ENCODE results near the gene FAM174B.

Gene FAM174B

DNA sequence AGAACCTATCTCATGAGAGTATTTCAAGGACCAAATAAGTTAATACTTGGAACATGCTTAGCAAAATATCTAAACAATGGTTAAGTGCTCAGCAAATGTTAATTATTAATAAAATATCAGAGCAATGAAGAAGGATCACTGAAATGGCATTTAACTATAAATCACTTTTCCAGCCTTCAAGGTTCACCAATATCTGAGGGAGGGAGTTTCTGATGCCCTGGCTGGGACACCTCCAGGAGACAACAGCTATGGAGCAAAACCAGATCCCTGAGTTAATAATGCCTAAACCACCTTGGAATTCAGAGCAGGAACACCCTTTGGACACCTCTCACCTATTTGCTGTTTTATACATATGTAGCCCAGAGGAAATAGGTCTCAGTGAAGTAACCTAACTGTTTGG, 6.4 kb upstream of the FAM174B start:
- Histone ChIP-seq H3K9ac (ENCODE audit: low read length) (no peak overlapping the region), H4K20me1 (ENCODE audit: insufficient read depth, low read length) (no peaks in the 10 kb centered on the region), H3F3A (ENCODE audit: insufficient read depth, low read length) (peaks cover 13% of the 10 kb centered on the region), H3K9me3 (replicated peaks; ENCODE audit: insufficient read depth, low read length) (no peaks in the 10 kb centered on the region), H2AFZ (ENCODE audit: low read length) (no peak overlapping the region), H3K4me2 (ENCODE audit: low read depth, low read length) (no peak overlapping the region), H3K9me2 (replicated peaks; ENCODE audit: insufficient read depth, low read length) (no peaks in the 10 kb centered on the region), H3K36me3 (replicated peaks; ENCODE audit: insufficient read depth, low read length) (no peaks in the 10 kb centered on the region), H3K4me1 (ENCODE audit: low read length) (peaks cover 36% of the 10 kb centered on the region), H3K27ac (ENCODE audit: low read length) (no peak overlapping the region), H3K79me2 (ENCODE audit: low read length) (no peaks in the 10 kb centered on the region), H3K27me3 (replicated peaks; ENCODE audit: insufficient read depth, low read length) (no peaks in the 10 kb centered on the region), H3K4me3 (ENCODE audit: low read length) (no peak overlapping the region)
- TF ChIP-seq, protein P1, sequence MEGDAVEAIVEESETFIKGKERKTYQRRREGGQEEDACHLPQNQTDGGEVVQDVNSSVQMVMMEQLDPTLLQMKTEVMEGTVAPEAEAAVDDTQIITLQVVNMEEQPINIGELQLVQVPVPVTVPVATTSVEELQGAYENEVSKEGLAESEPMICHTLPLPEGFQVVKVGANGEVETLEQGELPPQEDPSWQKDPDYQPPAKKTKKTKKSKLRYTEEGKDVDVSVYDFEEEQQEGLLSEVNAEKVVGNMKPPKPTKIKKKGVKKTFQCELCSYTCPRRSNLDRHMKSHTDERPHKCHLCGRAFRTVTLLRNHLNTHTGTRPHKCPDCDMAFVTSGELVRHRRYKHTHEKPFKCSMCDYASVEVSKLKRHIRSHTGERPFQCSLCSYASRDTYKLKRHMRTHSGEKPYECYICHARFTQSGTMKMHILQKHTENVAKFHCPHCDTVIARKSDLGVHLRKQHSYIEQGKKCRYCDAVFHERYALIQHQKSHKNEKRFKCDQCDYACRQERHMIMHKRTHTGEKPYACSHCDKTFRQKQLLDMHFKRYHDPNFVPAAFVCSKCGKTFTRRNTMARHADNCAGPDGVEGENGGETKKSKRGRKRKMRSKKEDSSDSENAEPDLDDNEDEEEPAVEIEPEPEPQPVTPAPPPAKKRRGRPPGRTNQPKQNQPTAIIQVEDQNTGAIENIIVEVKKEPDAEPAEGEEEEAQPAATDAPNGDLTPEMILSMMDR (IDR thresholded peaks at IDR 0.05; ENCODE audit: low read length), result no peak
- TF ChIP-seq EZH2 (optimal IDR thresholded peaks at IDR 0.05; ENCODE audit: low read depth, low read length) (no peak), EZH2phosphoT487 (IDR thresholded peaks at IDR 0.05; ENCODE audit: low read length) (no peak)
- DNase-seq, result no peak

DNA sequence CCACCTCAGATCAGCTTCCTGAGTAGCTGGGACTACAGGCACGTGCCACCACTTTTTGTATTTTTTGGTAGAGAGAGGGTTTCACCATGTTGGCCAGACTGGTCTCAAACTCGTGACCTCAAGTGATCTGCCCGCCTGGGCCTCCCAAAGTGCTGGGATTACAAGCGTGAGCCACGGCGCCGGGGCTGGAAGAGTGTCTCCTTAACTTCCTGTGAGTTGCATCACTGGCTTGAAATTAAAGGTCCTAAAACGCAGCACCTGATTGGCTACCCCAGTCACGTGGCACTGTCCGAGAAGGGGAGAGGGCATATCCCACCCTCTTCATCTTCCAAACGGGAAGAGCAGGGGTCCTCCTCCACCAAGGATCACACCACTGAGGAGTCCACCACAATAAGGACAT, 5.5 kb upstream of the FAM174B start:
- Histone ChIP-seq H3K36me3 (replicated peaks; ENCODE audit: insufficient read depth, low read length) (no peaks in the 10 kb centered on the region), H3K27ac (ENCODE audit: low read length) (no peak overlapping the region), H2AFZ (ENCODE audit: low read length) (no peak overlapping the region), H3K4me3 (ENCODE audit: low read length) (no peak overlapping the region), H3K4me1 (ENCODE audit: low read length) (peaks cover 33% of the 10 kb centered on the region), H3K9ac (ENCODE audit: low read length) (no peak overlapping the region), H4K20me1 (ENCODE audit: insufficient read depth, low read length) (no peaks in the 10 kb centered on the region), H3F3A (ENCODE audit: insufficient read depth, low read length) (peaks cover 13% of the 10 kb centered on the region), H3K79me2 (ENCODE audit: low read length) (no peaks in the 10 kb centered on the region), H3K27me3 (replicated peaks; ENCODE audit: insufficient read depth, low read length) (no peaks in the 10 kb centered on the region), H3K9me2 (replicated peaks; ENCODE audit: insufficient read depth, low read length) (no peaks in the 10 kb centered on the region), H3K9me3 (replicated peaks; ENCODE audit: insufficient read depth, low read length) (no peaks in the 10 kb centered on the region), H3K4me2 (ENCODE audit: low read depth, low read length) (no peak overlapping the region)
- TF ChIP-seq EZH2phosphoT487 (IDR thresholded peaks at IDR 0.05; ENCODE audit: low read length), result no peak
- TF ChIP-seq, protein P1 (IDR thresholded peaks at IDR 0.05; ENCODE audit: low read length), result no peak
- DNase-seq, result no peak

GRCh38 chr15:92657486-92657885, 1.9 kb upstream of the FAM174B start:
- Histone ChIP-seq H3K27me3 (replicated peaks; ENCODE audit: insufficient read depth, low read length) (no peaks in the 10 kb centered on the region), H3K9ac (ENCODE audit: low read length) (no peak overlapping the region), H3K4me3 (ENCODE audit: low read length) (no peak overlapping the region), H3K27ac (ENCODE audit: low read length) (no peak overlapping the region), H3K9me2 (replicated peaks; ENCODE audit: insufficient read depth, low read length) (no peaks in the 10 kb centered on the region), H3K36me3 (replicated peaks; ENCODE audit: insufficient read depth, low read length) (no peaks in the 10 kb centered on the region), H4K20me1 (ENCODE audit: insufficient read depth, low read length) (no peaks in the 10 kb centered on the region), H3K4me1 (ENCODE audit: low read length) (peaks cover 18% of the 10 kb centered on the region; the same call in 1 of the 2 replicates), H3K9me3 (replicated peaks; ENCODE audit: insufficient read depth, low read length) (no peaks in the 10 kb centered on the region), H2AFZ (ENCODE audit: low read length) (no peak overlapping the region), H3K4me2 (ENCODE audit: low read depth, low read length) (no peak overlapping the region), H3K79me2 (ENCODE audit: low read length) (peaks cover 27% of the 10 kb centered on the region), H3F3A (ENCODE audit: insufficient read depth, low read length) (peaks cover 7% of the 10 kb centered on the region; the same call in 1 of the 2 replicates)
- no peak for TF ChIP-seq EZH2phosphoT487 (IDR thresholded peaks at IDR 0.05; ENCODE audit: low read length)
- TF ChIP-seq EZH2 (optimal IDR thresholded peaks at IDR 0.05; ENCODE audit: low read depth, low read length), result no peak
- TF ChIP-seq, protein P1 (IDR thresholded peaks at IDR 0.05; ENCODE audit: low read length), result no peak
- no peak for DNase-seq

Measured in MM.1S (cell line).